MM.1S (cell line): ENCODE results near the gene TBC1D28.
"Not testable (repeated sequence)": the region's sequence is repeated elsewhere in the genome, so short reads cannot be mapped to it uniquely, and the experiment has no call there.

ENCODE experiments used
- DNase-seq: peaks from one replicate; pipeline ENCODE4 v3.0.0-alpha.2; 2015
- H2AFZ ChIP-seq: fragments of 300-600 bp; sonication (generic); 2 replicates; pipeline ENCODE4 v1.6.0; 2016; ENCODE audit warnings: antibody characterized with exemption, low read length
- H3F3A ChIP-seq: fragments of 300-600 bp; sonication (generic); 2 replicates; pipeline ENCODE4 v1.6.1; 2016; ENCODE audit warnings: mild to moderate bottlenecking, antibody characterized with exemption, low read length, moderate library complexity, mixed read lengths; ENCODE audit not compliant: insufficient read depth
- H3K27ac ChIP-seq: fragments of 300-600 bp; sonication (generic); 2 replicates; pipeline ENCODE4 v1.5.1; 2016; ENCODE audit warnings: mild to moderate bottlenecking, low read length
- H3K27me3 ChIP-seq: fragments of 300-600 bp; sonication (generic); replicated peaks from 2 replicates; pipeline ENCODE4 v1.6.0; 2016; ENCODE audit warnings: low read length; ENCODE audit not compliant: insufficient read depth
- H3K36me3 ChIP-seq: fragments of 300-600 bp; sonication (generic); replicated peaks from 2 replicates; pipeline ENCODE4 v1.6.1; 2016; ENCODE audit warnings: mild to moderate bottlenecking, low read length, mixed read lengths; ENCODE audit not compliant: insufficient read depth
- H3K4me1 ChIP-seq: fragments of 300-600 bp; sonication (generic); 2 replicates; pipeline ENCODE4 v1.6.1; 2016; ENCODE audit warnings: low read length, mixed read lengths
- H3K4me2 ChIP-seq: fragments of 300-600 bp; sonication (generic); 2 replicates; pipeline ENCODE4 v1.6.0; 2016; ENCODE audit warnings: low read depth, low read length
- H3K4me3 ChIP-seq: fragments of 300-600 bp; sonication (generic); 2 replicates; pipeline ENCODE4 v1.5.1; 2016; ENCODE audit warnings: low read length, mixed read lengths
- H3K79me2 ChIP-seq: fragments of 300-600 bp; sonication (generic); 2 replicates; pipeline ENCODE4 v1.6.1; 2016; ENCODE audit warnings: mixed run types, low read length, mixed read lengths
- H3K9ac ChIP-seq: fragments of 300-600 bp; sonication (generic); 2 replicates; pipeline ENCODE4 v1.6.1; 2016; ENCODE audit warnings: low read length, mixed read lengths
- H3K9me2 ChIP-seq: fragments of 300-600 bp; sonication (generic); replicated peaks from 2 replicates; pipeline ENCODE4 v1.6.1; 2016; ENCODE audit warnings: mild to moderate bottlenecking, low read length, mixed read lengths; ENCODE audit not compliant: insufficient read depth
- H3K9me3 ChIP-seq: fragments of 300-600 bp; sonication (generic); replicated peaks from 2 replicates; pipeline ENCODE4 v1.6.1; 2016; ENCODE audit warnings: mild to moderate bottlenecking, low read length, mixed read lengths; ENCODE audit not compliant: insufficient read depth
- H4K20me1 ChIP-seq: fragments of 300-600 bp; sonication (generic); 2 replicates; pipeline ENCODE4 v1.6.1; 2016; ENCODE audit warnings: mild to moderate bottlenecking, low read length, moderate library complexity, mixed read lengths; ENCODE audit not compliant: insufficient read depth

Gene TBC1D28

GRCh38 chr17:18667535-18667934 lies 23.3 kb upstream of the TBC1D28 start:
- H3K79me2 ChIP-seq, H3K36me3 ChIP-seq, H3F3A ChIP-seq, H3K27me3 ChIP-seq, H3K27ac ChIP-seq, H3K9me2 ChIP-seq, DNase-seq, H2AFZ ChIP-seq, H3K9ac ChIP-seq, H3K4me1 ChIP-seq, H4K20me1 ChIP-seq, H3K4me2 ChIP-seq, H3K9me3 ChIP-seq, H3K4me3 ChIP-seq: not testable (repeated sequence)

DNA sequence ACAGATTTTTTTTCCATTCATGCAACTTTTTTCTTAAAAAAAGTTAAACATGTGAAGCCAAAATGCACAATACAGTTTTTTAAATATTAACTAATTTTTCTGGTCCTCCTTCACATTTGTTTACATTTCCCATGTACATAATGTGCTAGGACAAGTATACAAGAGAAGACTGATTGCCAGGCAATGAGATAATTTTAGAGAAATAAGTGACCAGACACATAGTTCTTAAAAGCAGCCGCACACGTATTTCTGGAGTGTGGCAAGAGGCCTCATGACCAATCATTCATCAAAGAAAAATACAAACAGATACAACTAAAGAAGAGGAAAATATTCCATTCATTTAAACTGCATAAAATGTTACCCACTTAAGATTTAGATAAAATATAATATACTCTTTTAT lies 22.1 kb upstream of the TBC1D28 start:
- H3K4me2 ChIP-seq, H3K27ac ChIP-seq, H3K4me1 ChIP-seq, H3K9me2 ChIP-seq, H3F3A ChIP-seq, H3K9ac ChIP-seq, H2AFZ ChIP-seq, DNase-seq, H4K20me1 ChIP-seq, H3K79me2 ChIP-seq, H3K36me3 ChIP-seq, H3K27me3 ChIP-seq, H3K4me3 ChIP-seq, H3K9me3 ChIP-seq: not testable (repeated sequence)

DNA sequence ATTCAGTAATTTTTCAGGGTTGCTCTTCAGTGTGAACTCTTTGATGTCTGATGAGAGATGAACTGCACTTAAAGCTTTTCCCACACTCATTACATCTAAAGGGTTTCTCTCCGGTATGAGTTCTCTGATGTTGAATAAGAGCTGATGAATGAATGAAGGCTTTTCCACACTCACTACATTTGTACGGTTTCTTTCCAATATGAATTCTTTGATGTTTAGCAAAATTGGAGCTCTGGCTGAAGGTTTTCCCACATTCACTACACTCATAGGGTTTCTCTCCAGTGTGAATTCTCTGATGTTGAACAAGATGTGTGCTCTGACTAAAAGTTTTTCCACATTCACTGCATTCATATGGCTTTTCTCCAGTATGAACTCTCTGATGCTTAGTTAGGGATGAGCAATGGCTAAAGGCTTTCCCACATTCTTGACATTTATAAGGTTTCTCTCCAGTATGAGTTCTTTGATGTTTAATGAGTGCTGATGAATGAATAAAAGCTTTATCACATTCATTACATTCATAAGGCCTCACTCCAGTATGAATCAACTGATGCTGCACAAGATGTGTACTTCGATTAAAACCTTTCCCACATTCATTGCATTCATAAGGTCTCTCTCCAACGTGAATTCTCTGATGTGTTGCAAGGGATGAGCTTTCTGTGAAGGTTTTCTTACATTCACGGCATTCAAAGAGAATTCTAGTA lies 17.9 kb upstream of the TBC1D28 start:
- not testable (repeated sequence) for H3K9ac ChIP-seq, H3K9me3 ChIP-seq, DNase-seq, H3K27ac ChIP-seq, H4K20me1 ChIP-seq, H3K4me2 ChIP-seq, H3K27me3 ChIP-seq, H2AFZ ChIP-seq, H3F3A ChIP-seq, H3K9me2 ChIP-seq, H3K79me2 ChIP-seq, H3K36me3 ChIP-seq, H3K4me1 ChIP-seq, H3K4me3 ChIP-seq

DNA sequence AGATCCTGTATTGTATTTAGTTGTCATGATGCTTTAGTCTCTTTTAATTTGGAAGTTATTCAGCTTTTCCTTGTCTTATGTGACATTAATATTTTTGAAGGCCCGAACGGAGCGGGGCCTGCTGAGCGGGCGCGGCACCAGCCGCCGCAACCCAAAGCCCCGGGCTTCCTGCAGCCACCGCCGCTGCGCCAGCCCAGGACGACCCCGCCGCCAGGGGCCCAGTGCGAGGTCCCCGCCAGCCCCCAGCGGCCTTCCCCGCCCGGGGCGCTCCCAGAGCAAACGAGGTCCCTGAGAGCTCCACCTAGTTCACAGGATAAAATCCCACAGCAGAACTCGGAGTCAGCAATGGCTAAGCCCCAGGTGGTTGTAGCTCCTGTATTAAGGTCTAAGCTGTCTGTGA lies 5.9 kb upstream of the TBC1D28 start:
- H3K9me2 ChIP-seq, H3K4me2 ChIP-seq, H3K4me1 ChIP-seq, H3K9ac ChIP-seq, H3K27me3 ChIP-seq, H3K9me3 ChIP-seq, H4K20me1 ChIP-seq, H3K4me3 ChIP-seq, H3F3A ChIP-seq, H3K79me2 ChIP-seq, H3K36me3 ChIP-seq, H2AFZ ChIP-seq, DNase-seq, H3K27ac ChIP-seq: not testable (repeated sequence)

DNA sequence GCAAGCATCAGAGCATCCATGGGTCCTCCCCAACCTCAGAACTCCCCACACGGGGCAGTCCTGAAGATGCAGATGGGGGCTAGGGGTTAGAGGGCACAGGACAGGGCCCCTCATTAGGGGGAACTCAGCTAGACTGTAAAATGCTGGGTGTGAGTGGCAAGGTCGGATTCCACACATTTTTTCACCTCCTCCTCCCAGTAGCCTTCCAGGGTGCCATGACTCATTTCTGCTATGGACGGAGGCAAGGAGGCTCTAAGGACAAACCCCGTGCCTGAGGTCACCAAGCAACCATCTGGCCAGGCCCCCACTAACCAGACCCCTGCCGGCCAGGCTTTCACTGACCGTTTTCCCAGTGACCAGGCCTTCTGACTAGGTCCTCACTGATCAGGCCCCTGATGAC lies 1.1 kb downstream of the TBC1D28 start:
- H3K9me2 ChIP-seq, H3K79me2 ChIP-seq, H2AFZ ChIP-seq, H3K36me3 ChIP-seq, H3K4me3 ChIP-seq, H3K4me2 ChIP-seq, H3K27ac ChIP-seq, H3K4me1 ChIP-seq, H3K9ac ChIP-seq, H4K20me1 ChIP-seq, H3K27me3 ChIP-seq, H3K9me3 ChIP-seq, DNase-seq, H3F3A ChIP-seq: not testable (repeated sequence)

GRCh38 chr17:18638357-18638756 lies 5.8 kb downstream of the TBC1D28 start:
- not testable (repeated sequence) for H3K4me3 ChIP-seq, H2AFZ ChIP-seq, H3F3A ChIP-seq, H3K36me3 ChIP-seq, H3K27ac ChIP-seq, H3K9me3 ChIP-seq, H3K4me1 ChIP-seq, H3K9ac ChIP-seq, H4K20me1 ChIP-seq, H3K9me2 ChIP-seq, H3K27me3 ChIP-seq, DNase-seq, H3K4me2 ChIP-seq, H3K79me2 ChIP-seq

DNA sequence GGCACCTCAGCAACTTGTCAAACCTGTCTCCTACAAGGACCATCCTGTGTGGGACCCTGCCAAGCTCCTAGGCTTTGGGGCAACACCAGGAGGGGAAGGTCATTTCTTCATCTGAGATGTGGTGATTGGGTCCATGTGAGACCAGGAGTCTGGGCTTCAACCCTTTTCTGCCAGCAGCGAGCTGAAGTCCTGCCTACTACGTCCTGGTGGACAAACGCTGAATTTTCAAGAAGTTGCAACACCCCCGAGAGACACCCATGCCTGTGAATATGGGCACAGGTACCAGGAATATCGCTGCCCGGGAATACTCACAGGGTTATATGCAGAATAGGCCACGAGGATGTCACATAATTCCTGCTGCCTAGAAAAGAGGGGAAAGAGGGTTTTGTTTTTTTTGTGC lies 8.0 kb downstream of the TBC1D28 start:
- not testable (repeated sequence) for DNase-seq, H3K4me2 ChIP-seq

DNA sequence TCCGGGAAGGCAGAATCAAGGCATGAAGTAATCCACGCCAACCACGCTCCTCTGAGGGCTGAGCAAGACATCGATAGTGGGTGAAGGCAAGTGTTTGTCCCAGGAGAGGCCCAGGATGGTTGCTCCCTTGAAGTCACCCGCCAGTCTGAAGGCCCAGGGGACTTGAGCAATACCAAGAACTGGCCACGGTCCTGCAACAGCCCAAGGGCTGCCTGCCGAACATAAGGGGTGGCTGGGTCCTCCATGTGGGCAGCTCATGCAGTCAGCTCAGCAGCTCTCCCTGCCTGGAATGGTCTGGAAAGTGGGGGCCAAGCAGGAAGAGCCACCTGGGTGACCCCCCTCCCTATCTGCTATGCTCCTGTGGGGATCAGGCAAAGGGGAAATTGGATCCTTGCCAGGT lies 8.4 kb downstream of the TBC1D28 start:
- not testable (repeated sequence) for H3K4me1 ChIP-seq, H3K9me2 ChIP-seq, H3K27ac ChIP-seq, H3K36me3 ChIP-seq, H2AFZ ChIP-seq, H3K4me2 ChIP-seq, H3F3A ChIP-seq, H3K4me3 ChIP-seq, H3K9me3 ChIP-seq, DNase-seq, H3K9ac ChIP-seq, H3K79me2 ChIP-seq, H3K27me3 ChIP-seq, H4K20me1 ChIP-seq

More for the DNA sequence above, 8.0 kb downstream of the TBC1D28 start:
- not testable (repeated sequence) for H3K27ac ChIP-seq, H3K4me3 ChIP-seq, H3F3A ChIP-seq, H3K4me1 ChIP-seq, H3K9me2 ChIP-seq, H3K27me3 ChIP-seq, H3K36me3 ChIP-seq, H3K9me3 ChIP-seq, H2AFZ ChIP-seq, H3K79me2 ChIP-seq, H4K20me1 ChIP-seq, H3K9ac ChIP-seq
